Gastroesophageal sphincter (tissue), 4 donors: ENCODE results near the gene FGF18. TPM values are rescaled to one million over a fixed set of nuclear protein-coding genes. Genes with fewer than 3 reads are reported as not detected.
"Not testable (repeated sequence)": the region's sequence is repeated elsewhere in the genome, so short reads cannot be mapped to it uniquely, and the experiment has no call there.

ENCODE experiments used
- ATAC-seq: fragments of 150-250 bp; one replicate; pipeline ENCODE4 v1.9.1; 2016; ENCODE audit warnings: mild to moderate bottlenecking, moderate library complexity
- H3K27ac ChIP-seq, 4 donors: fragments of 200-600 bp; sonication (generic) in 3 of 4; 1 replicate in 3 of 4; 2 replicates in 1 of 4; pipeline ENCODE4 v1.5.1; 2016 to 2019
- H3K27me3 ChIP-seq: fragments of 200-600 bp; sonication (generic); one replicate; pipeline ENCODE4 v1.5.1; 2019
- H3K36me3 ChIP-seq, 2 donors: fragments of 200-600 bp; sonication (generic); one replicate each; pipeline ENCODE4 v1.5.1; 2019; ENCODE audit warnings: control low read depth in 1 of 2
- H3K4me1 ChIP-seq, 3 donors: fragments of 200-600 bp; sonication (generic); 1 replicate in 2 of 3; 2 replicates in 1 of 3; pipeline ENCODE4 v1.5.1; 2016 to 2019; ENCODE audit warnings: control low read depth in 2 of 3
- H3K4me3 ChIP-seq, 2 donors: fragments of 200-600 bp; sonication (generic); one replicate each; pipeline ENCODE4 v1.5.1; 2019; ENCODE audit warnings: mild to moderate bottlenecking in 1 of 2, moderate library complexity in 1 of 2
- H3K9me3 ChIP-seq, 3 donors: fragments of 200-600 bp; sonication (generic); one replicate each; pipeline ENCODE4 v1.5.1; 2017 to 2019; ENCODE audit warnings: control low read depth in 2 of 3
- CTCF ChIP-seq, 4 experiments: fragments of 200-600 bp in 2 of 4; fragments of 450-650 bp in 2 of 4; sonication (generic) in 1 of 4; IDR thresholded peaks; one replicate each; pipeline ENCODE4 v1.5.1; 2017 to 2019; ENCODE audit warnings: antibody characterized with exemption in 4 of 4, mild to moderate bottlenecking in 2 of 4, moderate library complexity in 2 of 4
- EP300 ChIP-seq: sonication (generic); formaldehyde crosslinking; IDR thresholded peaks from one replicate; pipeline ENCODE4 v1.6.1; 2017; ENCODE audit warnings: antibody characterized with exemption, mild to moderate bottlenecking
- POLR2A ChIP-seq, 2 donors: fragments of 450-650 bp; IDR thresholded peaks; one replicate each; pipeline ENCODE4 v1.6.1; 2017; ENCODE audit warnings: antibody characterized with exemption in 2 of 2, mild to moderate bottlenecking in 2 of 2, moderate library complexity in 1 of 2
- POLR2AphosphoS5 ChIP-seq: sonication (generic); formaldehyde crosslinking; IDR thresholded peaks from one replicate; pipeline ENCODE4 v1.6.1; 2017; ENCODE audit warnings: antibody characterized with exemption
- WGBS, 2 donors: methylation state at CpG; one replicate each; pipeline ENCODE4 v1.1.5; 2018; ENCODE audit warnings: low coverage in 1 of 2; 5-methylcytosine and 5-hydroxymethylcytosine counted together
- total RNA-seq, 4 donors: library from RNA; depleted of rRNA; stranded (reverse); fragments of >200 nt; gene quantifications; one replicate each; pipeline ENCODE4 v1.1.0, GENCODE V29; 2016

FGF18 gene
- total RNA-seq: 1 to 10 TPM in 2 of 4 donors, not detected in 2; 1.8 to 2.1 TPM

GRCh38 chr5:171418982-171419687 is at the start of gene FGF18:
Gene FGF18, plus strand, starts transcription at chr5:171419647. Its CDS starts 553 bp downstream, at chr5:171420200.
- H3K27me3 ChIP-seq: peaks cover 19% of the 10 kb centered on the region
- no peaks in the 10 kb centered on the region for H3K9me3 ChIP-seq
- H3K4me1 ChIP-seq: peaks cover 0 to 33% (median 29%) of the 10 kb centered on the region in 3 donors
- H3K27ac ChIP-seq: peak within 1 kb of the TSS in 2 of 4 donors; percentile 39 to 41
- WGBS, 2 donors: 0% methylated on average over 4 to 8 of the region's 74 CpGs
- ATAC-seq: peak; percentile 40
- no peak for TF ChIP-seq POLR2AphosphoS5
- peak in 1 of 4 experiments; percentile 6 for TF ChIP-seq CTCF (IDR thresholded peaks at IDR 0.05)
- H3K36me3 ChIP-seq: peaks cover 0 to 6% of the 10 kb centered on the region in 2 donors
- peak within 1 kb of the TSS; percentile 2 to 53 for H3K4me3 ChIP-seq

- ATAC-seq: no peak
- H3K9me3 ChIP-seq: no peaks in the 10 kb centered on the region
- peaks cover 24% of the 10 kb centered on the region for H3K27me3 ChIP-seq
- no peak overlapping the region for H3K4me3 ChIP-seq
- no peaks in the 10 kb centered on the region for H3K36me3 ChIP-seq
- WGBS, 2 donors: 95% methylated on average over 4 of the region's 4 CpGs; no CpG with 5 or more reads in 1 of the 2 donors
- no peak overlapping the region for H3K27ac ChIP-seq
- TF ChIP-seq EP300: no peak
- TF ChIP-seq POLR2AphosphoS5: no peak
- TF ChIP-seq POLR2A (IDR thresholded peaks at IDR 0.05): no peak
- no peak for TF ChIP-seq CTCF (IDR thresholded peaks at IDR 0.05)
- H3K4me1 ChIP-seq: no peaks in the 10 kb centered on the region
These were observed 49.5 kb upstream of the FGF18 start for GRCh38 chr5:171369898-171370297.

- not testable (repeated sequence) for H3K27ac ChIP-seq, H3K36me3 ChIP-seq, H3K4me3 ChIP-seq, H3K4me1 ChIP-seq, ATAC-seq, H3K9me3 ChIP-seq
- peaks cover 24% of the 10 kb centered on the region for H3K27me3 ChIP-seq
- WGBS, 2 donors: 60 to 61% methylated on average over 8 to 9 of the region's 10 CpGs
These were observed 48.6 kb upstream of the FGF18 start for GRCh38 chr5:171370881-171371280.

- no peak overlapping the region for H3K4me3 ChIP-seq
- no peak for ATAC-seq
- 82 to 100% methylated on average over 4 to 11 of the region's 13 CpGs for WGBS, 2 donors
- no peak for TF ChIP-seq POLR2AphosphoS5
- no peak for TF ChIP-seq EP300
- no peak for TF ChIP-seq POLR2A (IDR thresholded peaks at IDR 0.05)
- H3K36me3 ChIP-seq: no peaks in the 10 kb centered on the region
- no peak overlapping the region for H3K27ac ChIP-seq
- H3K4me1 ChIP-seq: no peaks in the 10 kb centered on the region
- peaks cover 24% of the 10 kb centered on the region for H3K27me3 ChIP-seq
- no peaks in the 10 kb centered on the region for H3K9me3 ChIP-seq
These were observed 48.1 kb upstream of the FGF18 start for GRCh38 chr5:171371326-171371725.

GRCh38 chr5:171379961-171380360 is 39.5 kb upstream of the FGF18 start:
- TF ChIP-seq POLR2A (IDR thresholded peaks at IDR 0.05) (no peak), CTCF (IDR thresholded peaks at IDR 0.05) (no peak), EP300 (no peak), POLR2AphosphoS5 (no peak)
- WGBS, 2 donors: 90% methylated on average over 3 of the region's 7 CpGs; no CpG with 5 or more reads in 1 of the 2 donors
- H3K27me3 ChIP-seq: peaks cover 8% of the 10 kb centered on the region
- H3K9me3 ChIP-seq: no peaks in the 10 kb centered on the region
- no peaks in the 10 kb centered on the region for H3K36me3 ChIP-seq
- no peak for ATAC-seq
- no peak overlapping the region for H3K27ac ChIP-seq
- no peaks in the 10 kb centered on the region for H3K4me1 ChIP-seq
- H3K4me3 ChIP-seq: no peak overlapping the region

GRCh38 chr5:171384416-171384815 is 35.0 kb upstream of the FGF18 start:
- H3K27me3 ChIP-seq, H3K9me3 ChIP-seq, H3K4me3 ChIP-seq, H3K27ac ChIP-seq, H3K36me3 ChIP-seq, ATAC-seq: not testable (repeated sequence)
- WGBS, 2 donors: 77 to 83% methylated on average over 2 to 4 of the region's 9 CpGs
- H3K4me1 ChIP-seq: peaks cover 0 to 20% (median 0%) of the 10 kb centered on the region in 3 donors

- H3K27ac ChIP-seq, H3K4me3 ChIP-seq, H3K36me3 ChIP-seq, ATAC-seq, H3K27me3 ChIP-seq, H3K9me3 ChIP-seq: not testable (repeated sequence)
- H3K4me1 ChIP-seq: peaks cover 0 to 26% (median 0%) of the 10 kb centered on the region in 3 donors
- 65 to 76% methylated on average over 3 of the region's 3 CpGs for WGBS, 2 donors
These were observed 34.4 kb upstream of the FGF18 start for GRCh38 chr5:171384999-171385398.
